ENCODE data around the gene EPHB1.

DNA sequence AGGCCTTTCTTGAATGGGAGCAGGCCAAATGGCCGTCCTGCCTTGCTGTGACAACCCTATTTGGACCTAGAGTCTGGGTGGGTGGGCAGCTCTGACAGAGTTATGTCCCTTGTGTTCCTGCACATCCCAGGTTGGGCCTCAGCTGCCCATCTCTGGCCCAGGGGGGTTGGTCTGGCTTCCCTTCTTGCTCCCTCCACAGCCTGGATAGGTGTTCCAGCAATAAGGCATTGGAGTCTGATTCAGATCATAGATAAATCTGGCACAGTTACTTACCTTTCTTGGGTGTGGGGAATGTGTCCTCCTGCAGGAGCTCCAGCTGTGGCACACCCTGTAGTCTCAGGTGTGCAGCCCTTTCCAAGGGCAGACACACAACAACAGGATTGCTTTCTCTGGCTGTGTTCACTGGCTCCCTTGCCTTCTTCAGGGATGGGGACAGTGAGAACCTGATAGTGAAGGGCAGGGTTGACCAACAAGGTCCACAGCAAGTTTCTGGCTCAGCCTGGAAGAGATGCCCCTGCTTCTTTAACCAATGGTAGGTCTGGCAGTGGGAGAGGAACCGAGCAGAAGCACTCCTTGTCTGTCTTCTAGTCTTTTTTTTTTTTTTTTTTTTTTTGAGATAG is 177.9 kb downstream of the EPHB1 start:
- TF ChIP-seq, protein P1, sequence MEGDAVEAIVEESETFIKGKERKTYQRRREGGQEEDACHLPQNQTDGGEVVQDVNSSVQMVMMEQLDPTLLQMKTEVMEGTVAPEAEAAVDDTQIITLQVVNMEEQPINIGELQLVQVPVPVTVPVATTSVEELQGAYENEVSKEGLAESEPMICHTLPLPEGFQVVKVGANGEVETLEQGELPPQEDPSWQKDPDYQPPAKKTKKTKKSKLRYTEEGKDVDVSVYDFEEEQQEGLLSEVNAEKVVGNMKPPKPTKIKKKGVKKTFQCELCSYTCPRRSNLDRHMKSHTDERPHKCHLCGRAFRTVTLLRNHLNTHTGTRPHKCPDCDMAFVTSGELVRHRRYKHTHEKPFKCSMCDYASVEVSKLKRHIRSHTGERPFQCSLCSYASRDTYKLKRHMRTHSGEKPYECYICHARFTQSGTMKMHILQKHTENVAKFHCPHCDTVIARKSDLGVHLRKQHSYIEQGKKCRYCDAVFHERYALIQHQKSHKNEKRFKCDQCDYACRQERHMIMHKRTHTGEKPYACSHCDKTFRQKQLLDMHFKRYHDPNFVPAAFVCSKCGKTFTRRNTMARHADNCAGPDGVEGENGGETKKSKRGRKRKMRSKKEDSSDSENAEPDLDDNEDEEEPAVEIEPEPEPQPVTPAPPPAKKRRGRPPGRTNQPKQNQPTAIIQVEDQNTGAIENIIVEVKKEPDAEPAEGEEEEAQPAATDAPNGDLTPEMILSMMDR (IDR thresholded peaks at IDR 0.05; ENCODE audit: poor library complexity, severe bottlenecking): no peak
- no peak for TF ChIP-seq MXI1 (conservative IDR thresholded peaks at IDR 0.05; ENCODE audit: poor library complexity, severe bottlenecking)
- no peak for TF ChIP-seq TAF1 (IDR thresholded peaks at IDR 0.05; ENCODE audit: low read depth)
- TF ChIP-seq EZH2 (IDR thresholded peaks at IDR 0.05; ENCODE audit: borderline replicate concordance, insufficient read depth, low read length, poor library complexity, severe bottlenecking): no peak
